HL-60/S4 (cell line): ENCODE data around the gene CRHR2.
"Not testable (repeated sequence)": the region's sequence is repeated elsewhere in the genome, so short reads cannot be mapped to it uniquely, and the experiment has no call there.

Experiments used
- in situ Hi-C: fragments of 300-500 bp; cut with MboI; formaldehyde crosslinking; loops from 2 replicates; pipeline ENCODE4 v1.14.3; 2022; ENCODE audit warnings: low sequenced_read_pairs

CRHR2 gene

GRCh38 chr7:30656006-30656957 lies 26.0 kb downstream of the CRHR2 start:
- in situ Hi-C loops, result no loop called here

GRCh38 chr7:30655096-30655970 lies 26.9 kb downstream of the CRHR2 start:
- in situ Hi-C loops, result no loop called here

GRCh38 chr7:30654296-30655090 lies 27.8 kb downstream of the CRHR2 start:
- in situ Hi-C loops, result no loop called here

GRCh38 chr7:30652698-30653641 lies 29.3 kb downstream of the CRHR2 start:
- in situ Hi-C loops, result no loop called here

GRCh38 chr7:30652132-30652531 lies 30.1 kb downstream of the CRHR2 start:
- in situ Hi-C loops, result no loop called here

GRCh38 chr7:30650421-30650808 lies 31.8 kb downstream of the CRHR2 start:
- in situ Hi-C loops, result no loop called here

GRCh38 chr7:30649717-30650420 lies 32.4 kb downstream of the CRHR2 start:
- in situ Hi-C loops, result no loop called here

- in situ Hi-C loops, result no loop called here
These were observed 33.3 kb downstream of the CRHR2 start for GRCh38 chr7:30648744-30649540.

GRCh38 chr7:30647589-30648364 lies 34.5 kb downstream of the CRHR2 start:
- in situ Hi-C loops, result no loop called here

GRCh38 chr7:30646154-30646553 lies 36.1 kb downstream of the CRHR2 start:
- in situ Hi-C loops, result no loop called here

GRCh38 chr7:30645661-30646060 lies 36.6 kb downstream of the CRHR2 start:
- in situ Hi-C loops, result no loop called here

- in situ Hi-C loops, result no loop called here
These were observed 37.8 kb downstream of the CRHR2 start for GRCh38 chr7:30644286-30644955.

- in situ Hi-C loops, result no loop called here
These were observed 39.5 kb downstream of the CRHR2 start for GRCh38 chr7:30642789-30643188.

GRCh38 chr7:30642322-30642721 lies 39.9 kb downstream of the CRHR2 start:
- in situ Hi-C loops, result not testable (repeated sequence)

- in situ Hi-C loops, result no loop called here
These were observed 46.5 kb downstream of the CRHR2 start for GRCh38 chr7:30635798-30636197.

- in situ Hi-C loops, result no loop called here
These were observed 47.5 kb downstream of the CRHR2 start for GRCh38 chr7:30634634-30635201.

GRCh38 chr7:30634193-30634626 lies 48.0 kb downstream of the CRHR2 start:
- in situ Hi-C loops, result no loop called here
